Sigmoid colon (tissue), 4 donors: ENCODE results near the gene LRRC43.
"Not testable (repeated sequence)": the region's sequence is repeated elsewhere in the genome, so short reads cannot be mapped to it uniquely, and the experiment has no call there.

Experiments
- EP300 ChIP-seq, 4 donors: sonication (generic); formaldehyde crosslinking; IDR thresholded peaks; one replicate each; pipeline ENCODE4 v1.6.1; 2017; ENCODE audit warnings: antibody characterized with exemption in 4 of 4
- TF ChIP-seq, protein P1 (sequence below), 4 experiments: fragments of 450-650 bp in 3 of 4; fragments of 200-600 bp in 1 of 4; IDR thresholded peaks; one replicate each; pipeline ENCODE4 v1.5.1; 2016 to 2019; ENCODE audit warnings: antibody characterized with exemption in 4 of 4, mild to moderate bottlenecking in 3 of 4, moderate library complexity in 2 of 4

DNA sequence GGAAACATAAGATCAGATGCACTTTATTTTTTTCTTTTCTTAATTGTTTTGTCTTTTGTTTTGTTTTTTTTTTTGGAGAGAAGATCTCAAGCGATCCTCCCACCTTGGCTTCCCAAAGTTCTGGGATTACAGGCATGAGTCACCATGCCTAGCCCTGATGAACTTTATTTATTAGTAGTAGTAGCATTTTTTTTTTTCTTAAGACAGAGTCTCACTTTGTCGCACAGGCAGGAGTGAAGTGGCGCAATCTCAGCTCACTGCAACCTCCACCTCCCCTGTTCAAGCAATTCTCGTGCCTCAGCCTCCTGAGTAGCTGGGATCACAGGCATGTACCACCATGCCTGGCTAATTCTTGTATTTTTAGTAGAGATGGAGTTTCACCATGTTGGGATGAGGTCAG is 6.5 kb upstream of the LRRC43 start:
- not testable (repeated sequence) for TF ChIP-seq EP300 (IDR thresholded peaks at IDR 0.05)
- TF ChIP-seq, protein P1, sequence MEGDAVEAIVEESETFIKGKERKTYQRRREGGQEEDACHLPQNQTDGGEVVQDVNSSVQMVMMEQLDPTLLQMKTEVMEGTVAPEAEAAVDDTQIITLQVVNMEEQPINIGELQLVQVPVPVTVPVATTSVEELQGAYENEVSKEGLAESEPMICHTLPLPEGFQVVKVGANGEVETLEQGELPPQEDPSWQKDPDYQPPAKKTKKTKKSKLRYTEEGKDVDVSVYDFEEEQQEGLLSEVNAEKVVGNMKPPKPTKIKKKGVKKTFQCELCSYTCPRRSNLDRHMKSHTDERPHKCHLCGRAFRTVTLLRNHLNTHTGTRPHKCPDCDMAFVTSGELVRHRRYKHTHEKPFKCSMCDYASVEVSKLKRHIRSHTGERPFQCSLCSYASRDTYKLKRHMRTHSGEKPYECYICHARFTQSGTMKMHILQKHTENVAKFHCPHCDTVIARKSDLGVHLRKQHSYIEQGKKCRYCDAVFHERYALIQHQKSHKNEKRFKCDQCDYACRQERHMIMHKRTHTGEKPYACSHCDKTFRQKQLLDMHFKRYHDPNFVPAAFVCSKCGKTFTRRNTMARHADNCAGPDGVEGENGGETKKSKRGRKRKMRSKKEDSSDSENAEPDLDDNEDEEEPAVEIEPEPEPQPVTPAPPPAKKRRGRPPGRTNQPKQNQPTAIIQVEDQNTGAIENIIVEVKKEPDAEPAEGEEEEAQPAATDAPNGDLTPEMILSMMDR (IDR thresholded peaks at IDR 0.05): not testable (repeated sequence)
